CD4-positive, alpha-beta T cell treated with Interleukin-2 at 100 ng/mL for 4 hours (primary cell): ENCODE results near the gene CCDC183.
"Not testable (repeated sequence)": the region's sequence is repeated elsewhere in the genome, so short reads cannot be mapped to it uniquely, and the experiment has no call there.

Experiments
- DNase-seq: peaks from one replicate; pipeline ENCODE4 v3.0.0-alpha.2; 2020; ENCODE audit warnings: low spot score

The CCDC183 gene

GRCh38 chr9:136796238-136796774 is at the start of gene CCDC183:
Gene CCDC183 (plus strand): TSS chr9:136796338. CDS start chr9:136796398, 60 bp downstream.
- DNase-seq, result no peak

- no peak for DNase-seq
Measured at GRCh38 chr9:136746621-136747020, 49.5 kb upstream of the CCDC183 start.

- DNase-seq, result no peak
Measured at GRCh38 chr9:136747161-136748060, 48.7 kb upstream of the CCDC183 start.

- no peak for DNase-seq
Measured at GRCh38 chr9:136748201-136748600, 47.9 kb upstream of the CCDC183 start, which contains the start of gene LCN6. Gene LCN6 (minus strand): TSS chr9:136748525. CDS start chr9:136748483, 42 bp downstream.

GRCh38 chr9:136748666-136749611 is 47.2 kb upstream of the CCDC183 start:
- DNase-seq, result no peak

- DNase-seq, result no peak
Measured at GRCh38 chr9:136750526-136750925, 45.6 kb upstream of the CCDC183 start.

GRCh38 chr9:136751244-136751643 is 44.9 kb upstream of the CCDC183 start:
- no peak for DNase-seq

- no peak for DNase-seq
Measured at GRCh38 chr9:136751814-136752213, 44.3 kb upstream of the CCDC183 start.

- DNase-seq, result no peak
Measured at GRCh38 chr9:136753371-136754058, 42.6 kb upstream of the CCDC183 start.

- no peak for DNase-seq
Measured at GRCh38 chr9:136754059-136754572, 42.0 kb upstream of the CCDC183 start.

- no peak for DNase-seq
Measured at GRCh38 chr9:136754626-136755301, 41.4 kb upstream of the CCDC183 start.

- not testable (repeated sequence) for DNase-seq
Measured at GRCh38 chr9:136755302-136756133, 40.6 kb upstream of the CCDC183 start.

GRCh38 chr9:136756134-136756438 is 40.1 kb upstream of the CCDC183 start:
- no peak for DNase-seq

GRCh38 chr9:136756836-136757235 is 39.3 kb upstream of the CCDC183 start:
- DNase-seq, result no peak

GRCh38 chr9:136757328-136757727 is 38.8 kb upstream of the CCDC183 start:
- DNase-seq, result no peak

- DNase-seq, result no peak
Measured at GRCh38 chr9:136757751-136758140, 38.4 kb upstream of the CCDC183 start.

GRCh38 chr9:136759001-136759400 is 37.1 kb upstream of the CCDC183 start:
- DNase-seq, result no peak

GRCh38 chr9:136759436-136760325 is 36.5 kb upstream of the CCDC183 start:
- DNase-seq, result no peak

- no peak for DNase-seq
Measured at GRCh38 chr9:136760424-136760823, 35.7 kb upstream of the CCDC183 start.
